K562 (cell line): ENCODE results near the gene ELOVL1. TPM values are rescaled to one million over a fixed set of nuclear protein-coding genes. Genes with fewer than 3 reads are reported as not detected.
A peak's percentile ranks its signal among the peaks of the same experiment; 100 is the strongest.

ENCODE experiments used
- HIVEP1 ChIP-seq: fragments of 250-450 bp; sonication (Bioruptor Pico); IDR thresholded peaks from 2 replicates; pipeline ENCODE4 v1.4.0; 2020; ENCODE audit warnings: mild to moderate bottlenecking
- JUNB ChIP-seq: fragments of 450-650 bp; formaldehyde crosslinking; conservative IDR thresholded peaks from 2 replicates; pipeline ENCODE4 v1.4.0; 2020; ENCODE audit warnings: mild to moderate bottlenecking
- JUND ChIP-seq, 2 experiments: IDR thresholded peaks; 2 replicates in 1 of 2; 3 replicates in 1 of 2; pipeline ENCODE4 v1.6.1; 2011; ENCODE audit warnings: borderline replicate concordance in 2 of 2, low read depth in 2 of 2, low read length in 2 of 2, improper control_type of control experiment in 1 of 2, missing biosample characterization in 1 of 2, missing genetic modification characterization in 1 of 2, missing genetic modification reagents in 1 of 2
- LARP7 ChIP-seq: fragments of 450-650 bp; IDR thresholded peaks from 2 replicates; pipeline ENCODE4 v1.6.1; 2016
- PHB2 ChIP-seq: fragments of 450-650 bp; IDR thresholded peaks from 2 replicates; pipeline ENCODE4 v1.6.1; 2017; ENCODE audit warnings: low read depth
- PHF8 ChIP-seq: fragments of 200-600 bp; sonication (generic); IDR thresholded peaks from 2 replicates; pipeline ENCODE4 v1.6.1; 2012; ENCODE audit warnings: mixed run types, mild to moderate bottlenecking, inconsistent platforms, low read length, moderate library complexity, borderline replicate concordance
- POLR2G ChIP-seq: fragments of 200-400 bp; formaldehyde crosslinking; IDR thresholded peaks from 2 replicates; pipeline ENCODE4 v1.6.1; 2017; ENCODE audit warnings: low read depth, mild to moderate bottlenecking, antibody characterized with exemption, low read length, moderate library complexity
- POU5F1 ChIP-seq: fragments of 150-350 bp; IDR thresholded peaks from 2 replicates; pipeline ENCODE4 v1.6.1; 2014; ENCODE audit warnings: borderline replicate concordance, low read length, low read depth, mild to moderate bottlenecking; ENCODE audit not compliant: partially characterized antibody
- THRAP3 ChIP-seq: fragments of 450-650 bp; IDR thresholded peaks from 2 replicates; pipeline ENCODE4 v1.6.1; 2016; ENCODE audit warnings: mild to moderate bottlenecking, inconsistent platforms, borderline replicate concordance
- ZNF282 ChIP-seq: sonication (generic); formaldehyde crosslinking; IDR thresholded peaks from 2 replicates; pipeline ENCODE4 v1.8.1; 2023; ENCODE audit warnings: missing genetic modification reagents
- ZNF507 ChIP-seq: conservative IDR thresholded peaks from 2 replicates; pipeline ENCODE4 v1.6.1; 2017; ENCODE audit warnings: missing genetic modification characterization, missing compliant biosample characterization
- ZNF561 ChIP-seq: fragments of 450-650 bp; formaldehyde crosslinking; conservative IDR thresholded peaks from 2 replicates; pipeline ENCODE4 v1.4.0; 2020; ENCODE audit warnings: mild to moderate bottlenecking, moderate library complexity
- ZNF644 ChIP-seq: fragments of 200-800 bp; sonication (Bioruptor generic); IDR thresholded peaks from 2 replicates; pipeline ENCODE4 v1.6.1; 2016; ENCODE audit warnings: low read depth, missing genetic modification characterization, missing compliant biosample characterization
- polyA plus RNA-seq, 8 experiments: library from polyadenylated mRNA; depleted of rRNA in 4 of 8; stranded (reverse) in 5 of 8; unstranded in 3 of 8; fragments of >200 nt; fragmentation: Nextera tagmentation in 2 of 8; fragmentation: Illumina TruSeq in 1 of 8; extraction: Ambion mirVana in 2 of 8; extraction: Trizol in 1 of 8; gene quantifications; 2 replicates each; pipeline versions ENCODE4 v1.2.1 to v1.2.3, GENCODE V29; 2011 to 2014; ENCODE audit warnings: inconsistent platforms in 1 of 8, missing spikeins in 1 of 8
- total RNA-seq, 7 experiments: library from RNA; depleted of rRNA in 6 of 7; stranded (reverse); fragments of >200 nt in 6 of 7; fragmentation: Illumina TruSeq in 2 of 7; extraction: Trizol in 2 of 7; gene quantifications; 2 replicates each; pipeline versions ENCODE4 v1.2.1 to v1.2.3, GENCODE V29; 2011 to 2021; ENCODE audit warnings: low replicate concordance in 1 of 7
- TF ChIP-seq, protein P1 (sequence below): fragments of 450-650 bp; IDR thresholded peaks from 2 replicates; pipeline ENCODE4 v1.6.1; 2016; ENCODE audit warnings: borderline replicate concordance
- TF ChIP-seq, protein P2 (sequence below): fragments of 450-650 bp; formaldehyde crosslinking; IDR thresholded peaks from 2 replicates; pipeline ENCODE4 v1.4.0; 2020; ENCODE audit warnings: mild to moderate bottlenecking, moderate library complexity
- TF ChIP-seq, protein P3 (sequence below): sonication (generic); formaldehyde crosslinking; IDR thresholded peaks from 2 replicates; pipeline ENCODE4 v1.8.1; 2022; ENCODE audit warnings: missing genetic modification reagents
- TF ChIP-seq, protein P4 (sequence below): sonication (generic); formaldehyde crosslinking; IDR thresholded peaks from 2 replicates; pipeline ENCODE4 v1.8.1; 2023; ENCODE audit warnings: mild to moderate bottlenecking, missing genetic modification reagents

ELOVL1 gene
- total and polyA plus RNA-seq, 9 of the 15 experiments (the other 6 are each of a cell fraction or from before 2014, with no cell fraction given): 51.0 to 157 (median 70.3) TPM

DNA sequence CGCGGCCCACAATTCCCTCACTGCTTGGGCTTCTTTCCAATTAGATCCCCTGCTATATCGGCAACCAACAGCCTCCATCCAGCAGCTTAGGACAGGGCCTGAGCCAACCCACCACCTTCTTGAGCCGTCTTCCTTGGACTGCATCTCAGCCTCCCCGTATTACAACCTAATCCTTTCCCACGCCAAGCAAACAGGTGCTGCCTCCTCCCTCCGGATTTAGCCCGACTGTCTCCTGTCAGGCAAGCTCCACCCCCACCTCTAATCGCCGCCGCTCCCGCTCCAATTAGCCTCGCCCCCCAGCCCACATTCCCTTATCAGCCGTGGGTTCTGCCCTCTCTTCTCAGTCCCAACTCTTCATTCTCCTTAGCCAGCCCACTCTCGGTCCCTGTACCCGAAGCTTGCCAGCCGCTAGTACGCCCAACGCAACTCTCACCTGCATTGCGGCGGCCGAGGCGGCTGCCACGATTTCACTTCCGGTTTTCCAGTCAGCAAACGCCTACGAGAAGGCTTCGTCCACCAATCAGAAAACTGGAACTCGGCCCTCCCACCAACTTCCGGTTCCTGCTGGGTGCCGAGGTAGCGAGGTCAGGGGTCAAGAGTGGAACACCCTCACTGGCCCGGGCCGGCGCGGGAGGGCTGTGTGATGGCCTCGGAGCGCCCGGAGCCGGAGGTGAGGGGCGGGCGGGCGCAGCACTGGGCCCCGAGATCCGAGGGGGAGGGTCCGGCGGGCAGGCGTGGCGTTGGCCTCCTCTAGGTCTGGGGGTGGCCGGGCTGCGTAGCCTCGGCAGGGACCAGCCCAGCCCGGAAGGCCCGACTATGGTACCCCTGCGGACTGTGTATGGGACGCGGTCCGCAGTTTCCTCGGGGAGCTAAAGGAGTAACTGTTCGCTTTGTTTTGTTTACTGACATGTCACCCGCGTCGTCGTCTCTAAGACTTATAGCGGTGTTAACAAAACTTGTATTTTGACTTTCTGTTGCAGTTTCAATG lies 21.8 kb upstream of the ELOVL1 start, which contains the start of the genes MED8 and SZT2 (continued):
- TF ChIP-seq, protein P1, sequence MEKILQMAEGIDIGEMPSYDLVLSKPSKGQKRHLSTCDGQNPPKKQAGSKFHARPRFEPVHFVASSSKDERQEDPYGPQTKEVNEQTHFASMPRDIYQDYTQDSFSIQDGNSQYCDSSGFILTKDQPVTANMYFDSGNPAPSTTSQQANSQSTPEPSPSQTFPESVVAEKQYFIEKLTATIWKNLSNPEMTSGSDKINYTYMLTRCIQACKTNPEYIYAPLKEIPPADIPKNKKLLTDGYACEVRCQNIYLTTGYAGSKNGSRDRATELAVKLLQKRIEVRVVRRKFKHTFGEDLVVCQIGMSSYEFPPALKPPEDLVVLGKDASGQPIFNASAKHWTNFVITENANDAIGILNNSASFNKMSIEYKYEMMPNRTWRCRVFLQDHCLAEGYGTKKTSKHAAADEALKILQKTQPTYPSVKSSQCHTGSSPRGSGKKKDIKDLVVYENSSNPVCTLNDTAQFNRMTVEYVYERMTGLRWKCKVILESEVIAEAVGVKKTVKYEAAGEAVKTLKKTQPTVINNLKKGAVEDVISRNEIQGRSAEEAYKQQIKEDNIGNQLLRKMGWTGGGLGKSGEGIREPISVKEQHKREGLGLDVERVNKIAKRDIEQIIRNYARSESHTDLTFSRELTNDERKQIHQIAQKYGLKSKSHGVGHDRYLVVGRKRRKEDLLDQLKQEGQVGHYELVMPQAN: peak; percentile 97
- TF ChIP-seq JUND (IDR thresholded peaks at IDR 0.05; ENCODE audit: borderline replicate concordance, low read depth, low read length): no peak; the same call in none of the 2 replicates
- peak; percentile 14; the same call in 1 of the 3 replicates for TF ChIP-seq JUND (tag; IDR thresholded peaks at IDR 0.05; ENCODE audit: borderline replicate concordance, low read depth, low read length)
- TF ChIP-seq LARP7: peak; percentile 81; the same call in 1 of the 2 replicates
- TF ChIP-seq, protein P2, sequence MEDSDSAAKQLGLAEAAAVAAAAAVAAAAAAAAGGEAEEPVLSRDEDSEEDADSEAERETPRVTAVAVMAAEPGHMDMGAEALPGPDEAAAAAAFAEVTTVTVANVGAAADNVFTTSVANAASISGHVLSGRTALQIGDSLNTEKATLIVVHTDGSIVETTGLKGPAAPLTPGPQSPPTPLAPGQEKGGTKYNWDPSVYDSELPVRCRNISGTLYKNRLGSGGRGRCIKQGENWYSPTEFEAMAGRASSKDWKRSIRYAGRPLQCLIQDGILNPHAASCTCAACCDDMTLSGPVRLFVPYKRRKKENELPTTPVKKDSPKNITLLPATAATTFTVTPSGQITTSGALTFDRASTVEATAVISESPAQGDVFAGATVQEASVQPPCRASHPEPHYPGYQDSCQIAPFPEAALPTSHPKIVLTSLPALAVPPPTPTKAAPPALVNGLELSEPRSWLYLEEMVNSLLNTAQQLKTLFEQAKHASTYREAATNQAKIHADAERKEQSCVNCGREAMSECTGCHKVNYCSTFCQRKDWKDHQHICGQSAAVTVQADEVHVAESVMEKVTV (CRISPR knock-in tag): no peak
- TF ChIP-seq, protein P3, sequence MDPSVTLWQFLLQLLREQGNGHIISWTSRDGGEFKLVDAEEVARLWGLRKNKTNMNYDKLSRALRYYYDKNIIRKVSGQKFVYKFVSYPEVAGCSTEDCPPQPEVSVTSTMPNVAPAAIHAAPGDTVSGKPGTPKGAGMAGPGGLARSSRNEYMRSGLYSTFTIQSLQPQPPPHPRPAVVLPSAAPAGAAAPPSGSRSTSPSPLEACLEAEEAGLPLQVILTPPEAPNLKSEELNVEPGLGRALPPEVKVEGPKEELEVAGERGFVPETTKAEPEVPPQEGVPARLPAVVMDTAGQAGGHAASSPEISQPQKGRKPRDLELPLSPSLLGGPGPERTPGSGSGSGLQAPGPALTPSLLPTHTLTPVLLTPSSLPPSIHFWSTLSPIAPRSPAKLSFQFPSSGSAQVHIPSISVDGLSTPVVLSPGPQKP (CRISPR knock-in tag): 0 out of 2 replicates have a peak, but pooled peaks have one; percentile 36
- TF ChIP-seq THRAP3: no peak
- no peak for TF ChIP-seq JUNB (CRISPR knock-in tag)
- peak; percentile 100 for TF ChIP-seq PHF8
- no peak for TF ChIP-seq ZNF282 (CRISPR knock-in tag)
- TF ChIP-seq ZNF507 (tag): no peak
- TF ChIP-seq ZNF561 (CRISPR knock-in tag): no peak
- no peak for TF ChIP-seq HIVEP1 (CRISPR knock-in tag)
- TF ChIP-seq ZNF644 (tag): no peak
- TF ChIP-seq, protein P4, sequence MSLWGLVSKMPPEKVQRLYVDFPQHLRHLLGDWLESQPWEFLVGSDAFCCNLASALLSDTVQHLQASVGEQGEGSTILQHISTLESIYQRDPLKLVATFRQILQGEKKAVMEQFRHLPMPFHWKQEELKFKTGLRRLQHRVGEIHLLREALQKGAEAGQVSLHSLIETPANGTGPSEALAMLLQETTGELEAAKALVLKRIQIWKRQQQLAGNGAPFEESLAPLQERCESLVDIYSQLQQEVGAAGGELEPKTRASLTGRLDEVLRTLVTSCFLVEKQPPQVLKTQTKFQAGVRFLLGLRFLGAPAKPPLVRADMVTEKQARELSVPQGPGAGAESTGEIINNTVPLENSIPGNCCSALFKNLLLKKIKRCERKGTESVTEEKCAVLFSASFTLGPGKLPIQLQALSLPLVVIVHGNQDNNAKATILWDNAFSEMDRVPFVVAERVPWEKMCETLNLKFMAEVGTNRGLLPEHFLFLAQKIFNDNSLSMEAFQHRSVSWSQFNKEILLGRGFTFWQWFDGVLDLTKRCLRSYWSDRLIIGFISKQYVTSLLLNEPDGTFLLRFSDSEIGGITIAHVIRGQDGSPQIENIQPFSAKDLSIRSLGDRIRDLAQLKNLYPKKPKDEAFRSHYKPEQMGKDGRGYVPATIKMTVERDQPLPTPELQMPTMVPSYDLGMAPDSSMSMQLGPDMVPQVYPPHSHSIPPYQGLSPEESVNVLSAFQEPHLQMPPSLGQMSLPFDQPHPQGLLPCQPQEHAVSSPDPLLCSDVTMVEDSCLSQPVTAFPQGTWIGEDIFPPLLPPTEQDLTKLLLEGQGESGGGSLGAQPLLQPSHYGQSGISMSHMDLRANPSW: peak; percentile 11; the same call in 1 of the 2 replicates
- TF ChIP-seq PHB2: 0 out of 2 replicates have a peak, but pooled peaks have one; percentile 38
- TF ChIP-seq POLR2G: peak; percentile 99
- no peak for TF ChIP-seq POU5F1
